ENCODE measurements around the gene NTN1.

DNA sequence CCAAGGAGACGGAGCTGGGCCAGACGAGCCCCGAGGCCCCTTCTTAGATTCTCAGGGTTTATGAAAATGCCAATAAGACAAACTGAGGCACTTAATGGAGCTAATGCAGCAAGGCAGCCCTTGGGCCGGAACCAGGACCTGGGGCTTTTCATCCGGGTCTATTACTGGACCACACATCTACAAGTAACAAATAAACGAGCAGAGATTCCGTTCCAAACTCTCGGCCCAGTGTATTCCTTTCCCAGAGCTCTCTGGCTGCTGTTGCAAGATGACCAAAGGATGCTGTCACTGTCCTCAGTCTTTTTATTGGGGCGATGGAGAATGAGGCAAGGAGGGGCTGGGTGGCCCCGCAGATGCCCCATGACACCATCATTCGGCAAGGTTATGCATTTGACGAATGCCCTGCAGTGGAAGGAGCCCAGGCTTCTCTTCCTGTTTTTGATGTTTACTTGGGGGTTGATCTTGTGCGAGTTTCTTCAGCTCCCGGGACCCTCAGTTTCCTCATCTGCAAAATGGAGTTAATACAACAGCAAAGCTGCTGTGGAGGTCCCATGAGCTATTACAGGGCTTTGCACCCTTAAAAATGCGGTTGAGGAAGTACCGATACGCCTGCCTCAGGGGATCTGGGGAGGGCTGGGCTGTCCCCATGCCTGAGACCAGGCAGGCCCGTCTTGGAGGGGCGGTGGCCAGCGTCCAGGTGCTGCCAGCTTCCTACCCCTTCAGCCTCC lies 1.1 kb upstream of the NTN1 start:
- TF ChIP-seq, protein P1, sequence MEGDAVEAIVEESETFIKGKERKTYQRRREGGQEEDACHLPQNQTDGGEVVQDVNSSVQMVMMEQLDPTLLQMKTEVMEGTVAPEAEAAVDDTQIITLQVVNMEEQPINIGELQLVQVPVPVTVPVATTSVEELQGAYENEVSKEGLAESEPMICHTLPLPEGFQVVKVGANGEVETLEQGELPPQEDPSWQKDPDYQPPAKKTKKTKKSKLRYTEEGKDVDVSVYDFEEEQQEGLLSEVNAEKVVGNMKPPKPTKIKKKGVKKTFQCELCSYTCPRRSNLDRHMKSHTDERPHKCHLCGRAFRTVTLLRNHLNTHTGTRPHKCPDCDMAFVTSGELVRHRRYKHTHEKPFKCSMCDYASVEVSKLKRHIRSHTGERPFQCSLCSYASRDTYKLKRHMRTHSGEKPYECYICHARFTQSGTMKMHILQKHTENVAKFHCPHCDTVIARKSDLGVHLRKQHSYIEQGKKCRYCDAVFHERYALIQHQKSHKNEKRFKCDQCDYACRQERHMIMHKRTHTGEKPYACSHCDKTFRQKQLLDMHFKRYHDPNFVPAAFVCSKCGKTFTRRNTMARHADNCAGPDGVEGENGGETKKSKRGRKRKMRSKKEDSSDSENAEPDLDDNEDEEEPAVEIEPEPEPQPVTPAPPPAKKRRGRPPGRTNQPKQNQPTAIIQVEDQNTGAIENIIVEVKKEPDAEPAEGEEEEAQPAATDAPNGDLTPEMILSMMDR (IDR thresholded peaks at IDR 0.05), result no peak
- TF ChIP-seq POLR2AphosphoS5 (IDR thresholded peaks at IDR 0.05; ENCODE audit: low read depth, low read length), result no peak
